ENCODE results near the gene DENND4A. TPM values are rescaled to one million over a fixed set of nuclear protein-coding genes. Genes with fewer than 3 reads are reported as not detected.

DENND4A gene
- total and polyA plus RNA-seq, 10 of the 15 experiments (the other 5 are each of a cell fraction or from before 2014, with no cell fraction given), result 14.2 to 81.8 (median 34.1) TPM

GRCh38 chr15:65641768-65642475 is 150.2 kb downstream of the DENND4A start:
- ChIA-PET RAD21 (ENCODE audit: unreplicated experiment) (interaction anchor here (0.8 to 8.2 kb wide), 4 partner anchors 182 to 646 kb away, joined by 3 to 69 read pairs (median 4); no protein-coding TSS in a partner anchor), CTCF (interaction anchor here (0.7 to 15.8 kb wide), 11 partner anchors 12 to 228 kb away, joined by 3 to 192 read pairs (median 6); partner anchors contain the start of genes INTS14 and RAB11A), POLR2A (no interaction called here), SMC1A (ENCODE audit: uncharacterized antibody, unreplicated experiment) (interaction anchor here (1.2 to 2.8 kb wide), 7 partner anchors 7 to 209 kb away, joined by 3 to 15 read pairs (median 4); no protein-coding TSS in a partner anchor)
- in situ Hi-C loops (cut with MboI), result no loop called here
- DNase-seq (ENCODE audit: low read depth, low spot score) (no peak), FAIRE-seq (no peak), ATAC-seq (peak; percentile 11)
- WGBS (ENCODE audit: insufficient coverage, insufficient replicate concordance, low lambda C conversion rate, missing lambda C conversion rate), result 31% methylated on average over 6 of the region's 6 CpGs
- intact Hi-C loops (cut with micrococcal nuclease; ENCODE audit: unreplicated experiment), result no loop called here
- no TSS peak for BruUV-seq (replicated peaks)
- Histone ChIP-seq H2AFZ (ENCODE audit: control insufficient read depth, low read depth, low read length) (no peak overlapping the region), H3K36me3 (ENCODE audit: control insufficient read depth in 2 of 2, insufficient read depth in 2 of 2, low read length in 1 of 2) (no peaks in the 10 kb centered on the region; a peak in 2 of 4 replicates), H3K9ac (ENCODE audit: control insufficient read depth, insufficient read depth, low read length) (no peak overlapping the region), H3K27me3 (replicated peaks in 1 of 2; ENCODE audit: control insufficient read depth in 2 of 2, insufficient read depth in 2 of 2, low read length in 1 of 2) (no peaks in the 10 kb centered on the region), H3K4me2 (ENCODE audit: control insufficient read depth, insufficient read depth) (no peak overlapping the region), H3K9me3 (replicated peaks; ENCODE audit: control insufficient read depth, insufficient read depth, low read length) (no peaks in the 10 kb centered on the region), H4K20me1 (ENCODE audit: control insufficient read depth, insufficient read depth) (no peaks in the 10 kb centered on the region), H3K79me2 (ENCODE audit: control insufficient read depth, insufficient read depth, low read length) (no peaks in the 10 kb centered on the region), H3K27ac (ENCODE audit: control insufficient read depth, insufficient read depth) (no peak overlapping the region), H3K4me3 (no peak overlapping the region), H3K4me1 (ENCODE audit: control insufficient read depth, insufficient read depth, low read length) (no peaks in the 10 kb centered on the region)
- TF ChIP-seq POLR2AphosphoS5 (IDR thresholded peaks at IDR 0.05; ENCODE audit: low read length), result peak; percentile 75
- peak; percentile 49 for TF ChIP-seq BCL3 (IDR thresholded peaks at IDR 0.05; ENCODE audit: borderline replicate concordance, insufficient read depth, low read depth, low read length, poor library complexity, severe bottlenecking)
- TF ChIP-seq RAD21 (IDR thresholded peaks at IDR 0.05; ENCODE audit: insufficient read depth, low read depth, low read length), result no peak
- no peak for TF ChIP-seq ZBTB11 (CRISPR knock-in tag; IDR thresholded peaks at IDR 0.05)
- TF ChIP-seq FOXM1 (IDR thresholded peaks at IDR 0.05; ENCODE audit: low read depth, low read length), result no peak
- no peak for TF ChIP-seq HDGF (IDR thresholded peaks at IDR 0.05)
- no peak for TF ChIP-seq ZNF217 (IDR thresholded peaks at IDR 0.05)
- TF ChIP-seq CEBPB (IDR thresholded peaks at IDR 0.05; ENCODE audit: borderline replicate concordance in 1 of 2, low read depth in 2 of 2, low read length in 2 of 2), result no peak
- no peak for TF ChIP-seq ZNF622 (IDR thresholded peaks at IDR 0.05)
- peak; percentile 55 for TF ChIP-seq POLR2A (IDR thresholded peaks at IDR 0.05; ENCODE audit: low read depth, low read length)
- TF ChIP-seq NFYB (IDR thresholded peaks at IDR 0.05; ENCODE audit: insufficient read depth, low read depth, low read length), result no peak
- TF ChIP-seq EZH2 (IDR thresholded peaks at IDR 0.05; ENCODE audit: borderline replicate concordance, control insufficient read depth, low read depth, low read length), result no peak
- TF ChIP-seq SRF (IDR thresholded peaks at IDR 0.05; ENCODE audit: low read depth in 2 of 2, low read length in 2 of 2), result no peak
- no peak for TF ChIP-seq EED (IDR thresholded peaks at IDR 0.05; ENCODE audit: low read depth)

Measured in GM12878 (cell line).